Stimulated activated CD8-positive, alpha-beta memory T cell treated with anti-CD3 and anti-CD28 coated beads, Interleukin-12 subunit alpha, Interleukin-12 subunit beta, amount 100 ng/mL, for 24 hours (primary cell): ENCODE data around the gene ENTPD8.
A peak's percentile ranks its signal among the peaks of the same experiment; 100 is the strongest.

Source experiments
- DNase-seq: peaks from one replicate; pipeline ENCODE4 v3.0.0-alpha.2; 2020; ENCODE audit errors: extremely low read depth

ENTPD8 gene

GRCh38 chr9:137431416-137431931, 9.7 kb downstream of the ENTPD8 start:
- DNase-seq: no peak

GRCh38 chr9:137430723-137431415, 10.3 kb downstream of the ENTPD8 start:
- no peak for DNase-seq

GRCh38 chr9:137429974-137430722, 11.0 kb downstream of the ENTPD8 start:
- DNase-seq: no peak

- no peak for DNase-seq
Observed at GRCh38 chr9:137429546-137429890, 11.6 kb downstream of the ENTPD8 start.

- no peak for DNase-seq
Observed at GRCh38 chr9:137428841-137429545, 12.2 kb downstream of the ENTPD8 start.

- no peak for DNase-seq
Observed at GRCh38 chr9:137428311-137428630, 12.9 kb downstream of the ENTPD8 start.

- DNase-seq: no peak
Observed at GRCh38 chr9:137427454-137428310, 13.5 kb downstream of the ENTPD8 start.

GRCh38 chr9:137426018-137426681, 15.0 kb downstream of the ENTPD8 start:
- no peak for DNase-seq

GRCh38 chr9:137423514-137424291, 17.5 kb downstream of the ENTPD8 start:
- DNase-seq: no peak

GRCh38 chr9:137422604-137423513, 18.3 kb downstream of the ENTPD8 start, which contains the start of the genes EXD3 and NOXA1:
EXD3 (minus strand) TSS chr9:137423162; CDS start chr9:137395357, 27,805 bp downstream.
NOXA1 (plus strand) TSS chr9:137423393; CDS start chr9:137423530, 137 bp downstream.
- DNase-seq: peak; percentile 86

- DNase-seq: no peak
Observed at GRCh38 chr9:137421838-137422603, 19.1 kb downstream of the ENTPD8 start.

GRCh38 chr9:137417161-137418021, 23.8 kb downstream of the ENTPD8 start:
- no peak for DNase-seq

- no peak for DNase-seq
Observed at GRCh38 chr9:137416563-137417151, 24.5 kb downstream of the ENTPD8 start.

GRCh38 chr9:137416006-137416562, 25.1 kb downstream of the ENTPD8 start:
- DNase-seq: no peak

- DNase-seq: no peak
Observed at GRCh38 chr9:137415451-137415850, 25.7 kb downstream of the ENTPD8 start.

- no peak for DNase-seq
Observed at GRCh38 chr9:137412431-137412830, 28.7 kb downstream of the ENTPD8 start.
